Uterus (tissue), 2 donors: ENCODE measurements around the gene MAPT.

Source experiments
- POLR2A ChIP-seq, 2 donors: fragments of 450-650 bp; IDR thresholded peaks; one replicate each; pipeline ENCODE4 v1.6.1; 2016; ENCODE audit warnings: antibody characterized with exemption in 2 of 2, mild to moderate bottlenecking in 1 of 2, moderate library complexity in 1 of 2
- TF ChIP-seq, protein P1 (sequence below), 4 experiments: fragments of 200-600 bp in 2 of 4; fragments of 450-650 bp in 2 of 4; sonication (generic) in 2 of 4; IDR thresholded peaks; one replicate each; pipeline ENCODE4 v1.5.1; 2016 to 2019; ENCODE audit warnings: antibody characterized with exemption in 4 of 4, mild to moderate bottlenecking in 2 of 4, moderate library complexity in 1 of 4

- no peak for TF ChIP-seq POLR2A (IDR thresholded peaks at IDR 0.05)
- TF ChIP-seq, protein P1, sequence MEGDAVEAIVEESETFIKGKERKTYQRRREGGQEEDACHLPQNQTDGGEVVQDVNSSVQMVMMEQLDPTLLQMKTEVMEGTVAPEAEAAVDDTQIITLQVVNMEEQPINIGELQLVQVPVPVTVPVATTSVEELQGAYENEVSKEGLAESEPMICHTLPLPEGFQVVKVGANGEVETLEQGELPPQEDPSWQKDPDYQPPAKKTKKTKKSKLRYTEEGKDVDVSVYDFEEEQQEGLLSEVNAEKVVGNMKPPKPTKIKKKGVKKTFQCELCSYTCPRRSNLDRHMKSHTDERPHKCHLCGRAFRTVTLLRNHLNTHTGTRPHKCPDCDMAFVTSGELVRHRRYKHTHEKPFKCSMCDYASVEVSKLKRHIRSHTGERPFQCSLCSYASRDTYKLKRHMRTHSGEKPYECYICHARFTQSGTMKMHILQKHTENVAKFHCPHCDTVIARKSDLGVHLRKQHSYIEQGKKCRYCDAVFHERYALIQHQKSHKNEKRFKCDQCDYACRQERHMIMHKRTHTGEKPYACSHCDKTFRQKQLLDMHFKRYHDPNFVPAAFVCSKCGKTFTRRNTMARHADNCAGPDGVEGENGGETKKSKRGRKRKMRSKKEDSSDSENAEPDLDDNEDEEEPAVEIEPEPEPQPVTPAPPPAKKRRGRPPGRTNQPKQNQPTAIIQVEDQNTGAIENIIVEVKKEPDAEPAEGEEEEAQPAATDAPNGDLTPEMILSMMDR (IDR thresholded peaks at IDR 0.05), result no peak
These were observed 83.1 kb downstream of the MAPT start for GRCh38 chr17:45977506-45977824.
